CD1c-positive myeloid dendritic cell (primary cell): ENCODE data around the gene RHOH.
"Not testable (repeated sequence)": the region's sequence is repeated elsewhere in the genome, so short reads cannot be mapped to it uniquely, and the experiment has no call there.

Source experiments
- DNase-seq: peaks from one replicate; pipeline ENCODE4 v3.0.0-alpha.2; 2016; ENCODE audit errors: extremely low spot score

Gene RHOH

DNA sequence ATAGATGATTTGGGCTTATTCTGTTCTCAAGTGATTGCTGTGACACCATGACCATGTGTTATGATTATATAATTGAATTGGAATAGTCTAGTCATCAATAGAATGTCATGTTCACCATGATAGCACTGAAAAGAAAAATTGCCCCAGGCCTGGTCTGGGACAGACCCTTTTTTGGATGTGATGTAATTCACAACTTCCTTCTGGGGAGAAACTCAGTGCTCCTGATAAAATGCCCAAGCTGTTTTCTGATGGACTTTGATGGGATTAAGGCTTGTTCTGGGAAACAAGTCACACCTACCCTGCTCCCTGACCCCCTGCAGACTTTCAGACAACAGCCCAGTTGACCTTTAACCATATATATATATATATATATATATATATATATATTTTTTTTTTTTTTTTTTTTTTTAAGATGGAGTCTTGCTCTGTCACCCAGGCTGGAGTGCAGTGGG lies 65.3 kb downstream of the RHOH start:
- DNase-seq, result no peak

DNA sequence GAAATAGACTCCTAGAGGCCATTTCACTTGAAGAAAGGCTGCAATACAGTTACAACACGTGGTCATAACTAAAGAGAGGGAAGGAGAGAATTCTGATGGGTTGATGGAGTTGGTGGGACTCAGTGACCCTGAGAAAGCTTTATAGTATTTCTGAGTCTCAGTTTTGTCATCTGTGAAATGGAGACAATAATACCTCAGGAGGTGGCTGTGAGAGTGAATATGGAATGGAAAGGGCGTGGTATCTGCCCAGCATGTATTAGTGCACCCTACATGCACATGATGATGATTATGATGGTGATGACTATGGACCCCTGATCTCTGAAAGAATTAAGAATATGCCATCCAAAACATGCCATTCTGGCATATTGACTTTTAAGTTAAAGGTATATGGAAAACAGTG lies 66.0 kb downstream of the RHOH start:
- no peak for DNase-seq

DNA sequence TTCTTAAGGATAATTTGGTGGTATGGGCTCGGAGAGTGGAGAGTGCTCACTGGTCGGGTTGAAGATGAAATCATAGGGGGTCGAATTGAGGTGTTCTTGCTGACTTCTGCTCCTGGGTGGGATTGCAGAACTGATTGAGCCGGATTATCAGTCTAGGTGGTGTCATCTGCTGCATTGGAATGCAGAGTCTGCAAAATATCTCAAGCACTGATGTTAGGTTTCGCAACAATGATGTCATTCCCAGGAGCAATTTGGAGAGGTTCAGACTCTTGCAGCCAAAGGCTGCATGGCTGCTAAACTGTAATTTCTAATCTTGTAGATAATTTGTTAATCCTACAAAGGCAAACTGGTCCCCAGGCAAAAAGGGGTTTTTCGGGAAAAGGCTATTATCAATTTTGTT lies 67.7 kb downstream of the RHOH start:
- DNase-seq, result peak; percentile 13

DNA sequence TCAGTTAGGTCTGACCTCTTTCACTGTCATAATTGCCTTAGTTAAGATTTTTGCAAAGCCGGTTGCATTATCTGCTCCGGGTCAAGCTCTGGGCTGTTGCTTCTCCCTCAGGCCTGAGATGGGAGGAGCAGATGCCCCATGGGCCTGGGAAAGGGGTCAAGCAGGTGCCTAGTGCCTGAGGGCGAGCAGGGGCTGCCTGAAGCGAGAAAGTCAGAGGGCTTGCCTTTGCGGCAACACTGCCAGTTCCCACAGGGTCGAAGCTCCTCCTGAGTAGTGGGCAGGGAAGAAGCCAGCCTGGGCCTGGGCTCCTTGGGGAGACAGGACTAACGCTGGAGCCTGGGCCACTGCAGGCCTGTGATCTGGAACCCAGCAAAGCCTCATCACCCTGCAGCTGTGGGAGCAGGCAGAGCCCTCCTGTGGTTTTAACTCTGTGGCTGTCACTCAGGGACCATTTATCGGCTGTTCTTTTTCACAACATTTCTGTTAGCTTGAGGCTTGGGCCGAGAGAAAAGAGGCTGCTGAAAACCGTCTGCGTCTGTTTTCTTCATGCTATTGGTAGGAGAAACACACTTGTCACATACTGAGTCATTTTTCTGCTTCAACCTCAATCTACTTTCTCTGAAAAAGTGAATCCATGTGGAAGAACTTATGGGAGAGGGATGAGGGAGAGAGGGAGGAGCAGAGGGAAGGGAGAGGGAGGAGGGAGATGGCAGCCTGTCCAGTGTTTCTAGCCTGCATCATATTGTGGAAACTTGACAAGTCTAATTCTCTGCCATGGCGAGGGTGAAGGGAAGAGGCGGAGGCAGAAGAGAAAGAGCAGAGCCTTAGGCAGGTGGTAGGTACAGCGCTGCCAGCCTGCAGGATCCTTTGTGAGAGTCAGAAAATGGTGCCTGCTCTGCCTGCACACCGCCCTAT lies 68.4 kb downstream of the RHOH start:
- DNase-seq, result no peak

DNA sequence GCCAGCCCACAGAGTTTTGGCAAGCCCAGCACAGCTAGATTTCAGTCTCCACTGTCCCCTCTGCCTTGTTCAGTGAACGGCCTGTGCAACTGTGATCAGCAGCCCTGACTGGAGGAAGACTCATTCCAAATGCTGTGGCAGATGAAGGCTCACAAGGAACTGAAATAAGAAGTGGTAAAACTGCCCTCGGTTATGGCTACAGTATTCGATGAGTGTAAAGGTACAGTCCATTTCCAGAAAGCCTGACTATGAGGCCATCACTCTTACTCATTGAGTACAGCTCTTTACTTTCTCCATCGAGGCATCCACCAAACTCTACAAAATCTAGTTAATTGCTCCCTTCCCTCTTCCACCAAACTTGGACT lies 69.1 kb downstream of the RHOH start:
- DNase-seq, result no peak

DNA sequence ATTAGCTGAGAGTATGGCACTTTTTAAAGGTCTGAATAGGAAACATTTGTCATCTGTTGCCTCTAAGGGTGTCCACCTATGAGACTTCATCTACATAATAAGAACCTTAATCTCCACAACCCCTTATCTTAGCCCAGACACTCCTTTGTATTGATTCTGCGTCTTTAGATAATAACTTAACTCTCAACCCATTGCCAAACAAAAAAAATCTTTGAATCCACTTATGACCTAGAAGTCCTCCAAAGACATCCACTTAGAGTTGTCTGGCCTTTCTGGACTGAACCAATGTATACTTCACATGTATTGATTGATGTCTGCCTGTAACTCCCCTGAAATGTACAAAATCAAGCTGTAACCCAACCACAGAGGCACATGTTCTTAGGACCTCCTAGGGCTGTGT lies 72.3 kb downstream of the RHOH start:
- DNase-seq, result no peak

DNA sequence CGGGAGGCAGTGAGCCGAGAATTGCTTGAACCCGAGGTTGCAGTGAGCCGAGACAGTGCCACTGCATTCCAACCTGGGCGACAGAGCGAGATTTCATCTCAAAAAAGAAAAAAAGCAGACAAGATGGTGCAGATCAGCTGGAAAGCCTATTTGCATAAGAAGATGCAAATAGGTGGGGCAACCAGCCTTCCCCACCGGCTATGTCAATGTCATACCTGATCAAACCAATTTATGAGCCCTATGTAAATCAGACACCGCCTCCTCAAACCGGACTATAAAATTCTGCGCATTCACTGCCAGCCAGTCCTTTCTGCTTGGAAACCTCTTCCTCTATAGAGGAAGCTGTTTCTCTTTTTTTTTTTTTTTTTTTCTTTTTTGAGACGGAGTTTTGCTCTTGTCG lies 73.8 kb downstream of the RHOH start:
- no peak for DNase-seq

DNA sequence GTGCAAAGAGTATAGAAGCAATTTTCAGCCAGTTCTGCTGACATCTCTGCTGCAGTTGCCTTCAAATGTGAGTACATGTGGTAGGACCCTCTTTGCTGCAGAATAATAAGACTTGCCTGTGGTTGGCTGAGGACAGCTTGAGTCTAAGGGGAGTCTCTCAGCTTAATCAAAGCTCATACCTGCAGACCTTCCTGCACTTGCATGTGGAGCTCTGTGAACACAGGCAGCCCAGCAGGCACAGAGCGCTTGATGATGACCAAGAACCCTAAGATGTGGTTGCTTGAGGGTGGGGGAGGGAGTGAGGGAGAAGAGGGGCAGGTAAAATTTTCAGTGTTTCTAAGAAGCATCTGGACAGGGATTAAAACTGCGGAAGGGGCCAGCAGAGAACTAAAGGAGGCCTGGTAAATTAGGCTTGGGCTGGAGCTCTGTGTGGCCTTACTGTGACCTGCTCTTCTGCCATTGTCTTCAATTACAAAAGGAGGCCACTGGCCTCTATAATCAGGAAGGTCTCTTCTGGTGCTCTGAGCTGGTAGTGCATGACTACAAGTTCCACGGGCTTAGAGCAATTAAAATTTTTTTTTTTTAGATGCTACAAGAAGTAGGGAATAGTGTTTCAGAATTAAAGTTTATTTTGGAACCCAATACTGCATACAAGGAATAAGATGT lies 78.4 kb downstream of the RHOH start:
- no peak for DNase-seq

DNA sequence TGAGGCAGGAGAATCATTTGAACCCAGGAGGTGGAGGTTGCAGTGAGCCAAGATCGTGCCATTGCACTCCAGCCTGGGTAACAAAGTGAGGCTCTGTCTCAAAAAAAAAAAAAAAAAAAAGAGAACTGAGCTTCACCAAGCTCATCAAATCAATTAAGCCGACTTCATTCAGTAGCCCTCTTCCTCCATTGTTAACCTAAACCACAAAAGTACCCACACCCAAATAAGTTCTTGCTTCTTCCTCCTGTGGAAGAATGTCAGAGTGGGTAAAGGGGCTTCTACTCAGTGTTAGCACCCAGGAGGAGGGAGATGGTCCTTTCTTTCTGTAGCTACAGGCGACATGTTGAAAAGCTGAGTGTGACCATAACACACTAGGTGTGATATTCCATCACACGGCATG lies 79.7 kb downstream of the RHOH start:
- DNase-seq, result no peak

DNA sequence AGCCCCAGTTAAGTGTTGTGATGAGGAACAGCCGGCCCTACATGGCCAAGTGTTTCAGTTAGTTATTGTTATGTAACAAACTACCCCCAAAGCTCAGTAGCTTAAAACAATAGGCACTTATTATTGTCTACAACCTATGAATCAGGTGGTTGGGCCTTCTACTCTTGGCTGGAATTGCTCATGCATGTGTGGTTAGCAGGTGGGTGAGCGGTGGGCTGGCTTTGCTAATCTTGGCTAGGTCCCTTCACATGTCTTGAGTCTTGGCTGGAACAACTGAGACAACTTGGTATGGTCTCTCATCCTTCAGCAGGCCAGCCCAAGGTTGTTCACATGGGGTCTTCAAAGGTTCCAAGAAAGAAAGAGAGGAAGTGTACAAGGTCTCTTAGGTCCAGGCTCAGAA lies 83.8 kb downstream of the RHOH start:
- DNase-seq, result no peak

DNA sequence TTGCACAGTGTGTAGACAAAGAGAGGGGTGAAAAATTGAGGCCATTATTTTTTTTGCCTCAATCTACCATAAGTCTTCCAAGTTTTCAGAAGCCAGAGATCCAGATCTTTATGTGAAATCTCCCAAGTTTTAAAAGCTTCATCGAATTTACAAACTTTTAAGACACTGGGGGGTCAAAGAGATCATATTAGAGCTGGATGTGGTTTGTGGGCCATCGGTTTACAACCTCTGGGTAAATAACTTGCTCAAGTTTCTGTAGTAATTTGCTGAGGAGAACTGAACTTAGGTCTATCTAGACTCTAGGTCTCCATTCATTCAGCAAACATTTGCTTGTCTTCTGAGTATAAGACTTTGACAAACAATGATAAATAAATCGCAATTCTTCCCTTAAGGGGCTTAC lies 84.3 kb downstream of the RHOH start:
- DNase-seq, result no peak

DNA sequence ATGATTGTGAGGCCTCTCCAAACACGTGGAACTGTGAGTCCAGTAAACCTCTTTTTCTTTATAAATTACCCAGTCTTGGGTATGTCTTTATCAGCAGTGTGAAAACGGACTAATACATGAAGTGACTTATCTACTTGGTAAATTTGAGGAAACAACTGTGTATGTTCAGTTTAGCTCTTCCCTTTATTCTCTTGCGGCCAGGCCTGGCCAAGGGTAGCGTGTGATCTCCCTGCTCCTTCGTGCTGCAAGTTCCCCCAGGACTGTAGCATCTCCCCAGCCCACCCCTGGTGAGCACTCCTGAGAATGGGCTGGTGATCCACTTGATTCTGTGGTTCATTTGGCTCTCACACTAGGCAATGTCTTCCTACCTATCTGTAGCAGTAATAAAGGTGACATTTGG lies 85.1 kb downstream of the RHOH start:
- DNase-seq, result no peak

DNA sequence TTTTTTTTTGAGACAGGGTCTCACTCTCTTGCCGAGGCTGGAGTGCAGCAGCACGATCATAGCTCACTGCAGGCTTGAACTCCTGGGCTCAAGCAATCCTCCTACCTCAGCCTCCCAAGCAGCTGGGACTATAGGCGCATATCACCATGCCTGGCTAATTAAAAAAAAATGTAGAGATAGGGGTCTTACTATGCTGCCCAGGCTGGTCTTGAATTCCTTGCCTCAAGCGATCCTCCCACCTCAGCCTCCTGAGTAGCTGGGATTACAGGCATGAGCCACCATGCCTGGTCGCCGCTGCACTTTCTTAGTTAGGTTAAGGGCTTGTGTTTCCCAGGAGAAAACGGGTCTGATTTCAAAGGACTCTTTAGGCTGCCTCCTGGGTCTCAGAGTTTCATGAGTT lies 86.0 kb downstream of the RHOH start:
- DNase-seq, result not testable (repeated sequence)

DNA sequence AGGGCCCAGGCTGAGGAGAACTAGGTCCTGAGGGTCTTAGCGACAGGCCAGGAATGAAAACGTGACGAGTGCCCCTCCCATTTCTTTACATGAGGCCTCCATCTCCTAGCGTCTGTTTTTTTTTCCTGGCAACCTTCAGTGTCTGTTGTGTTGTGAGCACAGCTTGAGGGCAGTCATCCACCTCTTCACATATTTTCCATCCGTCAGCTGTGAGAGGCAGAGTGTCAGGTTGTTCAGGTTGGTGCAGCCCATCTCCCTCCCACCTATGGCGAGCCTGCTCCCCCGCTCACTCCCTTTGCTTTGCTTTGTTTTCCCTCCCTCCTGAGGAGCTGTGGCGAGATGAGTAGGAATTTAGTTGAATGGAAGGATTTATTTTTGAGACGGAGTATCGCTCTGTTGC lies 86.6 kb downstream of the RHOH start:
- DNase-seq, result no peak

DNA sequence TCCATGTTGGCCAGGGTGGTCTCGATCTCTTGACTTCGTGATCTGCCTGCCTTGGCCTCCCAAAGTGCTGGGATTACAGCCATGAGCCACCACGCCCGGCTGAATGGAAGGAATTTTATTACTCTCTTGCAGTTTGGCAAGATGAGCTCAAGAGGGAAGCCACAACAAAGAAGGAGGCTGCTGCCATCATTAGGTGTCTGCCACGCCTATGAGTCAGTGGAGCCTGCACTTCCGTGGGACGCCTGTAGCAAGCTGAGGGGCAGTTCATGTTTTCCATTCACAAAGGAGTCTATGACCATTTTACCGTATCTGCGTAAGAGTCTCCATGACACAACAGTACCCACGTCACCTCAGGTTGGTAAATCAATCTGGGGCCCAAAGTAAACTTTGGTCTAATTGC lies 87.1 kb downstream of the RHOH start:
- peak; percentile 23 for DNase-seq

DNA sequence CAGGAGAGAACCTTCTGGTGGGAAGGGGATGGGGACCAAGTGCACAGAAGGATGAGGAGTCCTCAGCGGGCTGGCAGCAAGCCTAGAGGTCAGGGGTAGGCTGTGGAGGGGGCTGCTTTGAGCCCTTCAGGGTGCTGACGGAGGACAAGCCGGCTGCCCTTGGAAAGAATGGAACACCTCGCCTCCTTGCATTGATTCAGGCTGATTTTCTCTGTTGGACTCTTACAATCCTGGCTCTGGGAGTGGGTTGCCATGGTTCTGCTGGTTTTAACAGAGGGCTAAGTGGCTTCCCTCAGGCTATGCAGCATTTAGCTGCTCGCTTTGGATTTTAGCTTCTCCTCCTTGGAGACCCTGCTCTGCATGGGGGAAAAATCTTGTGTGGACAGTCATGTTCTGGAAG lies 88.9 kb downstream of the RHOH start:
- DNase-seq, result no peak

DNA sequence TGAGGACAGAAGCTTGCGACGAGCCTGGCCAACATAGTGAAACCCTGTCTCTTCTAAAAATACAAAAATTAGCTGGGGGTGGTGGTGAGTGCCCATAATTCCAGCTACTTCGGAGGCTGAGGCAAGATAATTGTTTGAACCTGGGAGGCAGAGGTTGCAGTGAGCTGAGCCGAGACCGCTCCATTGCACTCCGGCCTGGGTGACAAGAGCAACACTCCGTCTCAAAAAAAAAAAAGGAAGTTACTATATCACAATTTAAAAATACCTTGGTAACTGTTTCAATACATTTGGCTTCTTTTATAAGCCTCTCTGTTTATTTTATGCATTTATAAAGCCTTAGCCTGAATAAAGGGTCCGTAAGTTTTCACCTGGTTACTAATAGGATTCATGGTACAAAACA lies 91.7 kb downstream of the RHOH start:
- no peak for DNase-seq

DNA sequence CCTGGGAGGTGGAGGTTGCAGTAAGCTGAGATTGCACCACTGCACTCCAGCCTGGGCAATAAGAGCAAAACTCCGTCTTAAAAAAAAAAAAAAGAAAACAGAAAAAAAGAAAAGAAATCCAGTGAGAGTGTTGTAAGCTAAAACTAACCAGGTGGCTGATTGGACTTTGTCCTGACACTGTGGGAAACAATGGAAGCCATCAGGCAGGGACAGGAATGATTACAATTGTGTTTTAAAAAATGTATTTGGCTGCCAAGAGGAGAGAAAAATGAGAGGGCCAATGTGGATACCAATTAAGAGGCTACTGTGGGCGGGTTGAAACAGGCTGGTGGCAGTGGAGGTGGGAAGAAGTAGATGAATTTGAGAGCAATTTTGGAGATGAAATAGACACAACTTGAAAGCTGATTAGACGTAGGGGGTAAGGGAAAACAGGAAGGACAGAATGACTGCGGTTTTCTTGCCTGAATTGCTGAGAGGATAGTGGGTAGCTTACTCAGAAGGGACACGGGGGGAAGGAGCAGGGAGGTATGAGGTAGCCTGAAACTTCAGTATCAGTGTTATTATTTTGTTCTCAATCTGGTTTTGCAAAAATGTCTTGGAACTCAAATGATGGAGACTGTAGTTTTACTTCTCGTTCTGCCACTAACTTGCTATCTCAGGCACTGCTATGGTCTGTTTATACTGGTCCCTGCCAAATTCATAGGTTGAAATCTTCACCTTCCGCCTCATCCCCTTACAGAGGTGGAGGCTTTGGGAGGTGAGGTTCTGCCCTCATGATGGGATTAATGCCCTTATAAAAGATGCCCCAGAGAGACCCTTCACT lies 92.7 kb downstream of the RHOH start:
- DNase-seq, result peak; percentile 67

DNA sequence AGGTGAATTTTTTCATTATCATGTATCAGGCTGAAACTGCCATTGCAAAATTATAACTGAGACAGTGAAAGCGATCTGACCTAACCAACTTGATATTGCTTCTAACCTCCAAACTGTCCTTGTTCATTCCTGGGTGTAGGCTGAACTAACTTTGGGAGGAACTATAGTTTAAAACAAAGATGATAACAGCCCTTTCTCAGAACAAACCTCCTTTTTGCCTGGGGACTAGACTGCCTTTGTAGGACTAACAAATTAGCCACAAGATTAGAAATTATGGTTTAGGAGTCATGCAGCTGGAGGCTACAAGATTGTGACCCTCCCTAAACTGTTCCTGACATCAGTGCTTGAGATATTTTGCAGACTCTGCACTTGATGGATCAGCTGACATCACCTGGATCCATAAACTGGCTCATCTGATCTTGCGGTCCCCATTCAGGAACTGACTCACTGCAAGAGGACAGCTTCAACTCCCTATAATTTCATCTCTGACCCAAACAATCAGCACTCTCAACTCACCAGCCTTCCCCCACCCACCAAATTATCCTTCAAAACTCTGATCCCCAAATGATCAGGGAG lies 93.9 kb downstream of the RHOH start:
- DNase-seq, result not testable (repeated sequence)

DNA sequence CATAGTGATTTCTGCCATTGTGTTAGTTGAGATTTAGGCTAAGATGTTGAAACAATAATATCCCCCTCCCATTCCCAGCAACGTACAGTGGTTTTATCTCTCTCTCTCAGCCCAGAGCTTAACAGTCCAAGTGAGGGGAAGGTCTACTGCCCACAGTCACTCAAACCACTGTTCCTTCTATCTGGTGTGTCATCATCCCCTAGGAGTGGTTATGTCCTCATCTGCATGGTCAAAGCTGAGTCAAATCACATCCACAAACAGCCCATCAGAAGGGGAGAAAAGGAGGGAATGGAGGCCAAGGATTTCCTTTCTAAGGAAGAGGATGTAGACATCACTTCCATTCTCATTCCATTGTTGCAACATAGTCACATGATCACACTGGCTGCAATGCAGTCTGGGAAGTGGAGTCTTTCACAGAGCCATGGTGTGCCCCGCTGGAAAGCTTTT lies 95.5 kb downstream of the RHOH start:
- DNase-seq, result peak; percentile 72

DNA sequence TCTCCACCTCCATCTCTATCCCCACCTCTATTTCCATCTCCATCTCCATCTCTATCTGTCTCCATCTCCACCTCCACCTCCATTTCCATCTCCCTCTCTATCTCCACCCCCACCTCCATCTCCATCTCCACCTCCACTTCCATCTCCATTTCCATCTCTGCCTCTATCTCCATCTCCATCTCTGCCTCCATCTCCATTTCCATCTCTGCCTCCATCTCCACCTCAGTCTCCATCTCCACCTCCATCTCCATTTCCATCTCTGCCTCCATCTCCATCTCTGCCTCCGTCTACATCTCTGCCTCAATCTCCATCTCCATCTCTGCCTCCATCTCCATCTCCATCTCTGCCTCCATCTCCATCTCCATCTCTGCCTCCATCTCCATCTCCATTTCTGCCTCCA lies 97.5 kb downstream of the RHOH start:
- no peak for DNase-seq

DNA sequence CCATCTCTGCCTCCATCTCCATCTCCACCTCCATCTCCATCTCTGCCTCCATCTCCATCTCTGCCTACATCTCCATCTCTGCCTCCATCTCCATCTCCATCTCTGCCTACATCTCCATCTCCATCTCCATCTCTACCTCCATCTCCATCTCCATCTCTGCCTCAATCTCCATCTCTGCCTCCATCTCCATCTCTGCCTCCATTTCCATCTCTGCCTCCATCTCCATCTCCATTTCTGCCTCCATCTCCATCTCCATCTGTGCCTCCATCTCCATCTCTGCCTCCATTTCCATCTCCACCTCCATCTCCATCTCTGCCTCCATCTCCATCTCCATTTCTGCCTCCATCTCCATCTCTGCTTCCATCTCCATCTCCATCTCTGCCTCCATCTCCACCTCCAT lies 98.2 kb downstream of the RHOH start:
- DNase-seq, result not testable (repeated sequence)
